Tongue (tissue), 2 donors: ENCODE results near the gene RPS14. TPM values are rescaled to one million over a fixed set of nuclear protein-coding genes. Genes with fewer than 3 reads are reported as not detected.

Experiments
- DNase-seq: peaks from one replicate; pipeline ENCODE4 v3.0.0-alpha.2; 2015
- total RNA-seq: library from RNA; depleted of rRNA; stranded (reverse); fragments of >200 nt; gene quantifications from one replicate; pipeline ENCODE4 v1.2.3, GENCODE V29; 2014

The RPS14 gene
- total RNA-seq, 1 donor from 2014 or later = 2,580 TPM

- no peak for DNase-seq
These were observed 49.0 kb downstream of the RPS14 start for GRCh38 chr5:150400316-150401075.

- DNase-seq = no peak
These were observed 49.9 kb downstream of the RPS14 start for GRCh38 chr5:150399524-150400211.

- no peak for DNase-seq
These were observed 50.6 kb downstream of the RPS14 start for GRCh38 chr5:150398722-150399523.

GRCh38 chr5:150397782-150398721, 51.5 kb downstream of the RPS14 start:
- no peak for DNase-seq

- no peak for DNase-seq
These were observed 52.3 kb downstream of the RPS14 start for GRCh38 chr5:150397146-150397781.

- no peak for DNase-seq
These were observed 53.3 kb downstream of the RPS14 start for GRCh38 chr5:150396267-150396666.

- DNase-seq = no peak
These were observed 53.9 kb downstream of the RPS14 start for GRCh38 chr5:150395688-150395975.

GRCh38 chr5:150394912-150395687, 54.4 kb downstream of the RPS14 start:
- no peak for DNase-seq

- DNase-seq = no peak
These were observed 55.4 kb downstream of the RPS14 start for GRCh38 chr5:150394131-150394530.

GRCh38 chr5:150393096-150393645, 56.4 kb downstream of the RPS14 start:
- DNase-seq = no peak

- DNase-seq = no peak
These were observed 56.9 kb downstream of the RPS14 start for GRCh38 chr5:150392680-150393079.

Other genes starting within 250 kb of the RPS14 start
- 42.6 TPM for gene CAMK2A, start 160.0 kb downstream of the RPS14 start, total RNA-seq
- 18.9 TPM for gene ARSI, start 146.8 kb downstream of the RPS14 start, total RNA-seq
- gene TCOF1, start 92.0 kb downstream of the RPS14 start, total RNA-seq = 17.2 TPM
- gene CD74, start 36.8 kb downstream of the RPS14 start, total RNA-seq = 75.4 TPM
- 91.4 TPM for gene NDST1, start 58.4 kb upstream of the RPS14 start, total RNA-seq
- 36.6 TPM for gene SYNPO, start 190.9 kb upstream of the RPS14 start, total RNA-seq
- 51.5 TPM for gene MYOZ3, start 211.5 kb upstream of the RPS14 start, total RNA-seq